ENCODE data around the gene STAT5B.
A peak's percentile ranks its signal among the peaks of the same experiment; 100 is the strongest.
"Not testable (repeated sequence)": the region's sequence is repeated elsewhere in the genome, so short reads cannot be mapped to it uniquely, and the experiment has no call there.

STAT5B gene

DNA sequence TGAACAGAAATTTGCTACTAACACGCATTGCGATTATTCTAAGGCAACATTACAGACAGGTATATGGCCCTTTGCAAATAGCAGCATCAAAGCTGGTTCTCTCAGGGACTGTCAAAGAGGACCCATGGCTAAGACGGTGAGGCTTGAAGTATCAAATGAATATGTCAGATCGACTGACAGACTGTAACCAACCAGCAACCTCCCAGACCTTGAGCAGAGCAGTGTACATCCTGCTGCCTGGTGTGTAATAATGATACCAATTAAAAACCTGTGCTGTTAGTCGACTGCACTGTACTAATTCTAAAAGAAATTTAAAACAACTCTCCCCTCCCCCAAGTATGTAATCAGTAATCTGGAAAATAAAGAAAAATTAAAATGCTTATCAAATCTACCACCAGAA, 46.0 kb downstream of the STAT5B start:
- DNase-seq, result no peak

DNA sequence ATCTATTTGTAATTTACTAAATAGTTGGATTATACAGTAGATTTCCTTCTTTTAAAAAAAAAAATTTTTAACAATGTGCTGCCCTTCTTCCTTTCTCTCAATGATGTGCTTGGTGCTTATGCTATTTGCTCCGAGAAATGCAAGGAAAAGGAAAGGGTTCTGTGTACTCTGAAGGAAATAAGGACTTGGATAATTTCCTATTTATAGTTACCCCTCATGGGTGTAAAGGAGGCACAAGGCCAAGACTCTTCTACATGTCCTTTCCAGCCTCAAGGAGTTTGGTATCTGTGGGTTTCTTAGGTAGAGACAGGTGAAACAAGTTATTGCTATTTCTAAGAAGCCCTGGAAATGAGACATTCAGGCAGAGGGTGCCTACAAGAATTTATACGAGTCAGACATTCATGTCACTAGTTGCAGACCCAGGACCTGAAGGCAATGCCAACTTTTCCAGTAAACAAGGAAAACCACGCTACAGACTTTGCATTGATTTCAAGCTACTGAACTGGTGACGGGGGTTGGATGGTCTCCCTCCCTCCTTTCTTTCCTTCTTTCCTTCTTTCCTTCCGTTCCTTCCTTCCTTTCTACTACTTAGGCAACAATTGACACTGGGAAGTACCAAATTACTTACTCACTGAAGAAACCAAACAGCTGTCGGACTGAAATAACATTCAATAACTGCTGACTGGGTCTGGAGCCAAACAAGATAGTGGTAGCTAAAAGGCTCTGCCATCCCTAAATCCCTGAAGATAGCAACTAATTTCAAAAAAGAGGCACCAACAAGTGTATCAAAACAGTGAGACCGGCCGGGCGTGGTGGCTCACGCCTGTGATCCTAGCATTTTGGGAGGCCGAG, 48.1 kb downstream of the STAT5B start:
- no peak for DNase-seq

DNA sequence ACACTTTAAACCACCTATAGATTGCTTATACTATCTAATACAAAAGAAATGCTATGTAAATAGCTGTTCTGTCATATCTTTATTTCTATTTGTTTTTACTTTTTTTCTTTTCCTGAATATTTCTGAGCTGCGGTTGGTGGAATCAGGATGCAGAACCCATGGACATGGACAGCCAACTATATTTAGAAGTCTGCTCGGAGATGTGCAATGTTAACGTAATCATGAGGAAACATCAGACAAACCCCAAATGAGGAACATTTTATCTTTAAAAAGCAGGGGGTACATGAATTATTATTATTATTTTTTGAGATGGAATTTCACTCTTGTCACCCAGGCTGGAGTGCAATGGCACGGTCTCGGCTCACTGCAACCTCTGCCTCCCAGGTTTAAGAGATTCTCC, 50.5 kb downstream of the STAT5B start:
- DNase-seq, result no peak

DNA sequence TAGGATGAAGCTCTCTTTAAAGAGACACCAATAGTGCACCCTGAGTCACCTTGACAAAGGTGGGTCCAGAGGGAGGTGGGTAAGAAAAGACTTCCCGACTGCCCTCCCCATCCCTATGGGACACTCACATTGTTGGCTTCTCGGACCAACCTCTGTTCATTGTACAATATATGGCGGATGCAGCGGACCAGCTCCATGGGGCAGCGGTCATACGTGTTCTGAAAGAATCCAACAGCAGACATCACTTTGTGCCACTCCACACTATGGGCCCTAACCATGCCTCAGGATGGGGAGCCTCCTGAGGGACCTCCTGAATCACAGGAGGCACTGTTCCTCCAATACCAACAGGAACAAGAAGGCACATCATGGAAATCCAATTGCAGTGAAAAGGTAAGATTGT, 51.5 kb downstream of the STAT5B start:
- DNase-seq, result no peak

DNA sequence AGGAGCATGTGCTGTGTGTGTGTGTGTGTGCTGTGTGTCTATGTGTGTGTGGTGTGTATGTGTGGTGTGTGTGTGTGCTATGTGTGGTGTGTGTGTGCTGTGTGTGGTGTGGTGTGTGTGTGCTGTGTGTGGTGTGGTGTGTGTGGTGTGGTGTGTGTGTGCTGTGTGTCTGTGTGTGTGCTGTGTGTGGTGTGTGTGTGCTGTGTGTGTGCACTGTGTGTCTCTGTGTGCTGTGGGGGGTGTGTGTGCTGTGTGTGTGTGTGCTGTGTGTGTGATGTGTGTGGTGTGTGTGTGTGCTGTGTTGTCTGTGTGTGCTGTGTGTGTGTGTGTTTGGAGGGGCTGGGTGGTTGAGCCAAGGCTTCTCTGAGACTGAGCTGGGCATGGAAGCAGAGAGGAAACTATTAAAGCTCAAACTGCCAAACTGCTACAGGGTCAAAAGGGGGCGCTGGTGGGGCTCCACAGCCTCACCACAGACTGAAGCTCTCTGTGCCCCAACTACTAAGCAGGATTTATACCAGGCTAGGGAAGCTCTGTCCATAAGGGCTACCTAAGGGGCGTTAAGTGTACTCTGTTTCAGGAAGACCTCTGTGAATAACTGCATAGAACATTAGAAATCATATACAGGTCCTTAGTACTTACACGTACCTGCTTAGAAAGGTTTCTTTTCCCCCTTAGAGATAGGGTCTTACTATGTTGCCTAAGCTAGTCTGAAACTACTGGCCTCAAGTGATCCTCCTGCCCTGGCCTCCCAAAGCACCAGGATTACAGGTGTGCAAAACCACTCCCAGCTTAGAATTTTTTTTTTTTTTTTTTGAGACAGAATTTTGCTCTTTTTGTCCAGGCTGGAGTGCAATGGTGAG, 54.1 kb downstream of the STAT5B start:
- no peak for DNase-seq

DNA sequence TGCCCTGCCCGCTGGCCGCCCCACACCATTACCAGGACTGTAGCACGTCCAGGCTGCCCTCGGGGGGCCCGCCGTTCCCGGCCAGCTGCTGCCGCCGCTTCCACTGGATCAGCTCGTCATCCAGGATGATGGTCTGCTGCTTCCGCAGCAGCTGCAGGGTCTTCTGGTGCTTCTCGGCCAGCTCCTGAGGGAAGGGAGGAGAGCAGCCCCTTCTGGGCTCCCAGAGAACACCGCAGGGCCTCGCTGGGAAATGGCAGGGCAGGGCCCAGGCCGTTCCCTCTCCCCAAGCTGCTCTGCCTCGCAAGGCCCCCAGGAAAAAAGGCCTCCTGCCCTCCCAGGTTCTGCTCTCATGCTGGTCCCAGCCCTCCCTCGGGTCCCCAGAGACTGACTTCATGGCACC, 56.9 kb downstream of the STAT5B start:
- not testable (repeated sequence) for DNase-seq

DNA sequence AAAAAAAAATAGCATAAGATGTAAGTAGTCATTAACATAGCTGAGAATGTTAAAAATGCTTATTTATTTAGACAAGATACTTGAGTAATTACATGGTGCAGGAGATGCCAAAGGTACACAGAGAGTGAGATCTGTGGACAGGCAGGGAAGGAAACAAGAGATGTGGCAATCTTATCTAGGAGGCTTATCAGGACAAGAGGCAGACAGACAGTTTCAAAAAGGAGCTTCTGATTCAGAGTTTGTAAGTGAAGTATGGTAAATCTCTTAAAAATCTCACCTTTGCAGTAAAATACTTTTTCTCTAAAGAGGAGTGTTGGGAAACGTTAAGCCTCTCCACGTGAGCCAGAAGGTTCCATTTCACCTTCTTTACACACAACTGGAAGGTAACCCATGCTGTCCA, 62.0 kb downstream of the STAT5B start:
- no peak for DNase-seq

DNA sequence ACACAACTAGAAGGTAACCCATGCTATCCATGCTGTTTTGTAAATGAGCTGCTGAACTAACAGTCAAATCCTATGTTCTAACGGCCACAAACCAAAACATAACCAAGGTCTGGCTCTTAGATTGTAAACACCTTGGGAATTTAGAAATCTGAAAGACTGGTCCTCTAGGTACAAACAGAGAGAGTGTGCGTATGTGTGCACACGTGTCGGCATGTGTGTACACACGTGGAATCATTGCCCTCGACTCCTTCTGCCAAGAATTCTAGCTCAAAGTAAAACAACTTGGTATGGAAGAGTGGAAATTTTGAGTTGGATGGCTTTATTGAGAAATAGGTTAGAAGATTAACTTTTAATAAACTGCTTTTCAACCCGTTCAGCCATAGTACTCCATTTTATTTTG, 63.8 kb downstream of the STAT5B start:
- no peak for DNase-seq

DNA sequence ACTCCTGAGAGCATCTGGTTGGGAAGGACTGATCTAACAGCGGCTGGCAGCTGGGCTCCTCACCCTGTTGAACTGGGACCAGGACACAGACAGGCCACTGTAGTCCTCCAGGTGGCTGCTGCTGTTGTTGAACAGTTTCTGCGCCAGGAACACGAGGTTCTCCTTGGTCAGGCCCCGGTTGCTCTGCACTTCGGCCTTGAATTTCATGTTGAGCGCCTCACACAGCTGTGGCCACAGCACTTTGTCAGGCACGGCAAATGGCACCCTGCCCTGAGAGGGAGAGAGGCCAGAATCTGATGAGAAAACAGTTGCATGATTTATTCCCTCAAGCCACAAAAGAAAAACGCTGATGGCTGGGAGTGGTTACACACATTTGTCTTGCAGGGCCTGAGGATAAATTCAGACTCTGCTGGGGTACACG, 64.3 kb downstream of the STAT5B start:
- DNase-seq, result not testable (repeated sequence)

DNA sequence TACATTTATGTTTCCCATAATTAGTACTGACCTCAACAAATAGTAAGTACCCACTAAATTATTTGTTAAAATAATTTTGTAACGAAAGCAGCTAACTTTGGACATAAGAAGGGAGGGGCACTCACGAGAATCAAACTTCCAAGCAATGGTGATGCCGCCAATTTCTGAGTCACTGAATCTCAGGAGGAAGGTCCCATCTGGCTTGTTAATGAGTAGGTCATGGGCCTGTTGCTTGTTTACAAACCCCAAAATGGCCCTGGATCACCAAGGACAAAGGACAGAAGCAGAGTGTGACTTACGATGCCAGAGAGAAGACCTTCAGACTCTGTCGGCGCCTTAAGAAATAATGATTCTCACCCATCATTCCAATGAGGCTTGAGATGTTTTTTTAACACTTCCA, 66.1 kb downstream of the STAT5B start:
- DNase-seq, result no peak

DNA sequence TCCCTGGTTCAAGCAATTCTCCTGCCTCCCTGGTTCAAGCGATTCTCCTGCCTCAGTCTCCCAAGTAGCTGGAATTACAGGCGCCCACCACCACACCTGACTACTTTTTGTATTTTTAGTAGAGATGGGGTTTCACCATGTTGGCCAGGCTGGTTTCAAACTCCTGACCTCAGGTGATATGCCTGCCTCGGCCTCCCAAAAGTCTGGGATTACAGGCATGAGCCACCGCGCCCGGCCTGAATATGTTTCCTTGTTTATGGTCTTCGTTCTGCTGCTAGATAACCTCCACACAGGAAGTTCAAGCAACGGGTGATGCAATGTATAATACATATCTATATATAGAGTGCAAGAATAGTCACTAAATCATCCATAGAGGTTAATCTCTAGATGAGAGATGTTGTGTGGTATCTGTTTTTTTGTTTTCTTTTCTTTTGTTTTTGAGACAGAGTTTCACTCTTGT, 70.0 kb downstream of the STAT5B start:
- DNase-seq, result not testable (repeated sequence)

DNA sequence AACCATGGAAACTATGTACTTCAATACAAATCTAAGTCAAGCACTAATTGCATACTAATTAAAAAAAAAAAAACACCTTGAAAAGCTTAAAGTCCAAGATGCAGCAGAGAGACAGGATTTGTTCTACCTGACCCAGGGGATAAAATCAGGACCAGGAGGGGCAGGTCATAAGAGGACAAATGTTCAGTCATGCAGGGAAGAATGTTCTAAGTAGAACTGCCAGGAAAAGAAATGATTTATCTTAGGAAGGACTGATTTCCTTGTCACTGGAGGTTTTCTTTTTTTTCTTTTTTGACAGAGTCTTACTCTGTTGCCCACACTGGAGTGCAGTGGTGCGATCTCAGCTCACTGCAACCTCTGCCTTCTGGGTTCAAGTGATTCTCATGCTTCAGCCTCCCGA, 72.8 kb downstream of the STAT5B start:
- no peak for DNase-seq

DNA sequence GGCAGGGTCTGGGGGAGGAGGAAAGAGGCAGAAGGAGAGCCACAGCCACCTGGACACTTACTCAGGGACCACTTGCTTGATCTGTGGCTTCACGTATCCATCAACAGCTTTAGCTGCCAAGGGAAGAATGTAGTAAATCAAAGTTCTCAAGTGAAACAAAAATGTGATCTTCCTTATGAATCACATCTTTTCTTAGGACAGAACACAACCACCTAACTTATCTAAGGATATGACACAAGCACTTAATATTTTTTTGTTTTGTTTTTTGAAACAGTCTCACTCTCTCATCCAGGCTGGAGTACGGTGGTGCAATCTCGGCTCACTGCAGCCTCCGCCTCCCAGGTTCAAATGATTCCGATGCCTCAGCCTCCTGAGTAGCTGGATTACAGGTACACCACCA, 73.5 kb downstream of the STAT5B start:
- no peak for DNase-seq

DNA sequence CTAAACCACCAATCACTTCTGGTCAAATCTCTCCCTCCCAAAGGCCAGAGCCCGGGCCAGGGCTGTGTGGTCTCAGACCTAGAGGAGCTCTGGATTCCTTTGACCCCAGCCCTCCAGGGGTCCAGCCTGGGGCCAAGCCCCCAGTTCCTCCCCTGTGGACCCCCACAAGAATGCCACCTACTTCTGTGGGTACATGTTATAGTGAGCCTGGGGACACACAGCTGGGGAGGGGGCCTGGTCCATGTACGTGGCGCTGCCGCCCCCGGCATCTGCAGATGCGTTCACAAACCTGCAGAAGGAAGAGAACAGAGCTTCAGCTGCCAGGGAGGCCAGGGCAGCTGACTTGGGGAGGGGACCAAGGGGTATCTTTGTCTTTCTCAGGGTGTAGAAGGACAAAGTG, 74.0 kb downstream of the STAT5B start:
- no peak for DNase-seq

DNA sequence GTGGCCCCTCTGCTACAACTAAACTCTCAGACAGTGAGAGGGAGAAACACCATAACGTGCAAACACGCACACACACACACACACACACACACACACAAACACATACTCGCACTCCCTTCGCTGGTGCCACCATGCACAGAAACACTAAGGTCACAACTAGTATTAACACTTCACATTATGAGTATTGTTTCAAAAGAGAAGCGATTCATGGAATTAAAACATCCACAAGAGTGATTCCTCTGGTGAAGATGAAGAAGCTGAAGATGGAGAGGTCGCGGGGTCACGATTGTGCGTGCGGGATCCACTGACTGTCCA, 74.8 kb downstream of the STAT5B start:
- no peak for DNase-seq

DNA sequence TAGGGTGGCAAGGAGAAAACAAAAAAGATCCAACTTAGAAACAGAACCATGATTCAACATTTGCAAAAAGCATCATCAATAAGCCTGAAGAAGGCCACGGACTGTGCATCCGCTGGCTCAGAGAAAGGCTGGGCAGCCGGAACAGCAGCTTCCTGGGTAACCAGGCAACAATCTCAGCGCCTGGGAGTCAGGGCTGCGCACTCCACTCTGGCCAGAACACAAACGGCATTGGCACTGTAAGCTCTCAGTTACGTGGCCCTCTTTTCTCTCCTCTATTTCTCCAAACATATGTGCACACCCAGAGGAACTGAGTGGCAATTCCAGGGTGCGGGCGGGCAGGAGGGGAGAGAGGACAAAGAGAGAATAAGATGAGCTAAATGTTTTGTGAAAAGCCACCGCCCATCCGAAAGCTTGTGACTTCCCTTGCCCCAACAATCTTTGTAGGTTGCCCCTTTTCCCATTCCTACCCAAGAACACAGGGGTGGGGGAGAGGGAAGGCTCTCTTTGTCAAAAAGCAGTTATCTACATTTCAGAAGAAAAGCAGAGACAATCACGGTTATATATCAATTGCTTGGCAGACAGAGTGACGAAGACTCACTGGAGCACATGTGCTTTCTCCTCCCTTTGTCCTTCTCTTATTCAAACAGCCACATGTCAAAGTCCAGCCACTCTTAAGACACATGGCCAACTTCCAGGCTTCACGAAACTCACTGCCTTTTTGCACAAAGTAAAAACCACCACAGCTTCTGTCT, 75.3 kb downstream of the STAT5B start:
- no peak for DNase-seq

DNA sequence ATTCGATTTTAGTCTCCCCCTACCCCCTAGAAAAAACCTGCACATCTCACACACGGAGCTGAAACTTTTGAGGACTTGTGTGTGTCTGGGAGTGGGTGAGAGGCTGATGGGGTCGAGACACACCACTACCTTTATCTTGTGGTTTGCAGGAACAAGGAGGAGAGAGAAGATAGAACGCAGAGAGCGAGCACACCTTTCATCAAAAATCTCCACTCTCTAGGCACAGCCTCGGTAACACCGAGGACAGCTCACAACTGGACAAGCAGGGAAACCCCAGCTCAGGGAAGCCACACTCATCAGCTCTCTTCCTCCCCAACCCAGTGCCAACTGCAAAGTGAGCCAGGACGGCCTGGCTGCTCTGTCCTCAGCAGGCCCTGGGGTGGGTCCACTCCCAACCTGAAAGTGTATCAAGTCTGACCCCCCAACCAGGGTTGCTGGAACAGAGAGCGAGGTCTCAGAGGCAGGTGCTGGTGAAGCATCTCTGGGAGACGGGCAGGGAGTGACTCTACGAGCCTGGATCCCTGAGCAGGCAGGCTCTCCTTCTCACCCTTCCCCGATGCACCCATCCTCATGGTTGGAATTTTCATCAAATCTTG, 76.7 kb downstream of the STAT5B start:
- no peak for DNase-seq

DNA sequence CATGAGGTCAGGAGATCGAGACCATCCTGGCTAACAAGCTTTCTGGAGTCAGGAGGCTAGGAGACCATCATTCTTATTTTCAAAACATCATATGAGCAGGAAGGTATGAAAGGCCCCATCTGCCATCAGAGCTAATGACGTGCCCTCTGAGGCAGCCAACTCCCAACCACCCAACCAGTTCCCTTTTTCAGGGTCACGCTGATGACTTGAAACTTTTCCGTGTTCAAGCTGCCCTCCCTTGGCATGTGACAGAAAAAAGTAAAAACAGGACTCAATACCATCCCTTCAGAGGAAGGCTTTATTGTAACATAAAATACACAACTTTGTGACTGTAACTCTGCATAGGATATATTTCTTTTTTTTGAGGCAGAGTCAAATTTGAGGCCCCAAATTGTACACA, 77.3 kb downstream of the STAT5B start:
- DNase-seq, result no peak

DNA sequence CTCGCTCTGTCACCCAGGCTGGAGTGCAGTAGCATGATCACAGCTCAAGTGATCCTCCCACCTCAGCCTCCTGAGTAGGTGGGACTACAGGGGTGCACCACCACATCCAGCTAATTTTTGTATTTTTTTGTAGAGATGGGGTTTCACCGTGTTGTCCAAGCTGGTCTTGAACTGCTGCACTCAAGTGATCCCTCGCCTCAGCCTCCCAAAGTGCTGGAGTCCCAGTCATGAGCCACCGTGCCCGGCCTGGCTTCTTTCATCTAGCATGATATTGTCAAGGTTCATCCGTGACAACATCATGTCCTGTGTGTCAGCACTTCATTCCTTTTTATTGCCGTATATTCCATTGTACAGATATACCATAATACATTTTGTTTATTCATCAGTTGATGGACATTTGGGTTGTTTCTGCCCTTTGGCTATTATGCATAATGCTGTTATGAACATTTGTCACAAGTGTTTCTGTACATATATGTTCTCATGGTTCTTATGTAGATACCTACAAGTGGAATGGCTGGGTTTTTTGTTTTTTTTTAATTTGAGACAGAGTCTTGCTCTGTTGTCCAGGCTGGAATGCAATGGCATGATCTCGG, 78.5 kb downstream of the STAT5B start:
- DNase-seq, result no peak

DNA sequence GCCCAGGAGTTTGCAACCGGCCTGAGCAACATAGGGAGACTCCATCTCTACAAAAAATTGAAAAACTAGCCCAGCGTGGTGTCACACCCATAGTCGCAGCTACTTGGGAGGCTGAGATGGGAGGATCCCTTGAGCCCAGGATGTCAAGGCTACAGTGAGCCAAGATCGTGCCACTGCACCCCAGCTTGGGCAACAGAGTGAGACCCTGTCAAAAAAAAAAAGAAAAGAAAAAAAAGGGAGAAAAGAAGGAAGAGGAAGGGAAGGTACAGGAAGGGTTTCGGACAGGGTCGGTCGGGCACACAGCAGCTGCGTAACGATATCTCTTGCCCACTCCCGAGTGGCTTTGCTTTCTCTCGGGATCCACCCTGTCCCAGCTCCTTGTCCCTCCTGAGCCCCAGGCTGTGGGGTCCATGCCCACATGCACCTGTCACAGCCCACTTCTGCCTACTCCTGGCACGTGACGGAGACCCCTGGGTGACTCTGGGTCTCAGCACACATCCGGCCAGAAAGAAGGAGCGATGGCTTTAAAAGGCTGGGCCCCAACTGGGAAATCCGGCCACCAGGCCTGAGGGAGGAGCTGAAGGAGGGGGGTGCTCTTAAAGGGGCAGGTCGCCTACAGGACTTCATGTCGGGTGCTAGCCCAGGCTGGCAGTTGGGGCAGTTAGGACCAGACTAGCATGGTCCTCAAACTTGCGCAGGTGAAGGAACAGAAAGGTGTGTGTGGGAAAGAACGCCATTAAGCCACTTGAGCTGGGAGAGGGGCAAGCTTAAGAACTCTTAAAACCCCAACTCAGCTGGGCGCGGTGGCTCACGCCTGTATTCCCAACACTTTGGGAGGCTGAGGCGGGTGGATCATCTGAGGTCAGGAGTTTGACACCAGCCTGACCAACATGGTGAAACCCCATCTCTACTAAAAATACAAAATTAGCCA, 82.0 kb downstream of the STAT5B start, which contains the start of gene GHDC:
Gene GHDC, minus strand, starts transcription at position 526 of the 931 bp plus-strand sequence. CDS start 913 bp downstream, outside the sequence.
- peak; percentile 53 for DNase-seq
